ENCODE results near the gene TRIO.

- no peak for TF ChIP-seq CTCF (IDR thresholded peaks at IDR 0.05; ENCODE audit: insufficient read depth, low read length, poor library complexity, severe bottlenecking)
- no peak for TF ChIP-seq EZH2phosphoT487 (conservative IDR thresholded peaks at IDR 0.05; ENCODE audit: low read length)
These were observed 11.0 kb downstream of the TRIO start for GRCh38 chr5:14153932-14154731.
